ENCODE measurements around the gene DPH2. TPM values are rescaled to one million over a fixed set of nuclear protein-coding genes. Genes with fewer than 3 reads are reported as not detected.

DPH2 gene
- total and polyA plus RNA-seq, 7 experiments from 2014 or later, result 21.3 to 40.9 (median 29.4) TPM

GRCh38 chr1:44012404-44012803 lies 42.6 kb downstream of the DPH2 start:
- ChIA-PET CTCF (interaction anchor here (0.6 kb wide), 1 partner anchor 23 kb away, joined by 3 read pairs; no protein-coding TSS in a partner anchor), POLR2A (no interaction called here)
- Mint-ChIP-seq H3K27ac (peak overlapping the region in 2 of 9 donors; percentile 51 to 82), H3K36me3 (no peaks in the 10 kb centered on the region), H3K4me1 (peaks cover 0 to 20% (median 8%) of the 10 kb centered on the region in 7 donors), H3K9me3 (no peaks in the 10 kb centered on the region), H3K27me3 (peaks cover 0 to 5% (median 0%) of the 10 kb centered on the region in 5 donors), H3K4me3 (no peak overlapping the region)
- H3K4me1 ChIP-seq (ENCODE audit: control insufficient read depth in 2 of 2, insufficient read depth in 2 of 2, low read length in 2 of 2), result no peaks in the 10 kb centered on the region
- ATAC-seq (no peak), DNase-seq (no peak)
- no peak overlapping the region for H3K4me3 ChIP-seq (ENCODE audit: low read length)
- no peak overlapping the region for H3K27ac ChIP-seq (ENCODE audit: low read depth, low read length)
- H3K9me3 ChIP-seq (ENCODE audit: control insufficient read depth in 2 of 3, low read length in 3 of 3), result no peaks in the 10 kb centered on the region
- intact Hi-C loops (cut with micrococcal nuclease), result no loop called here
- no peaks in the 10 kb centered on the region for H3K36me3 ChIP-seq (ENCODE audit: control insufficient read depth in 2 of 3, insufficient read depth in 3 of 3, low read length in 3 of 3)
- no peaks in the 10 kb centered on the region for H3K27me3 ChIP-seq (ENCODE audit: control insufficient read depth in 2 of 2, insufficient read depth in 2 of 2, low read length in 2 of 2)

- ATAC-seq (peak; percentile 22), DNase-seq (peak in 1 of 9 donors; percentile 21)
- intact Hi-C loops (cut with micrococcal nuclease), result no loop called here
- Mint-ChIP-seq H3K4me1 (peaks cover 0 to 20% (median 8%) of the 10 kb centered on the region in 7 donors), H3K36me3 (no peaks in the 10 kb centered on the region), H3K4me3 (no peak overlapping the region), H3K27me3 (peaks cover 0 to 5% (median 0%) of the 10 kb centered on the region in 5 donors), H3K27ac (peak overlapping the region in 2 of 9 donors; percentile 51 to 82), H3K9me3 (no peaks in the 10 kb centered on the region)
- H3K9me3 ChIP-seq (ENCODE audit: control insufficient read depth in 2 of 3, low read length in 3 of 3), result no peaks in the 10 kb centered on the region
- no peaks in the 10 kb centered on the region for H3K4me1 ChIP-seq (ENCODE audit: control insufficient read depth in 2 of 2, insufficient read depth in 2 of 2, low read length in 2 of 2)
- ChIA-PET POLR2A (no interaction called here), CTCF (interaction anchor here (0.6 to 0.9 kb wide), 2 partner anchors 22 to 34 kb away, joined by 3 read pairs; no protein-coding TSS in a partner anchor)
- H3K27ac ChIP-seq (ENCODE audit: low read depth, low read length), result no peak overlapping the region
- H3K27me3 ChIP-seq (ENCODE audit: control insufficient read depth in 2 of 2, insufficient read depth in 2 of 2, low read length in 2 of 2), result no peaks in the 10 kb centered on the region
- H3K36me3 ChIP-seq (ENCODE audit: control insufficient read depth in 2 of 3, insufficient read depth in 3 of 3, low read length in 3 of 3), result no peaks in the 10 kb centered on the region
- no peak overlapping the region for H3K4me3 ChIP-seq (ENCODE audit: low read length)
These were observed 43.3 kb downstream of the DPH2 start for GRCh38 chr1:44012941-44013609.

- CTCF ChIA-PET, result interaction anchor here (0.7 to 0.9 kb wide), 2 partner anchors 20 to 33 kb away, joined by 3 read pairs; no protein-coding TSS in a partner anchor
- Mint-ChIP-seq H3K27me3 (peaks cover 0 to 5% (median 0%) of the 10 kb centered on the region in 5 donors), H3K4me1 (peaks cover 0 to 20% (median 8%) of the 10 kb centered on the region in 7 donors), H3K36me3 (no peaks in the 10 kb centered on the region), H3K9me3 (no peaks in the 10 kb centered on the region), H3K4me3 (no peak overlapping the region), H3K27ac (peak overlapping the region in 2 of 9 donors; percentile 12 to 37)
- DNase-seq (no peak), ATAC-seq (no peak)
- Histone ChIP-seq H3K27me3 (ENCODE audit: control insufficient read depth in 2 of 2, insufficient read depth in 2 of 2, low read length in 2 of 2) (no peaks in the 10 kb centered on the region), H3K4me3 (ENCODE audit: low read length) (no peak overlapping the region), H3K9me3 (ENCODE audit: control insufficient read depth in 2 of 3, low read length in 3 of 3) (no peaks in the 10 kb centered on the region), H3K4me1 (ENCODE audit: control insufficient read depth in 2 of 2, insufficient read depth in 2 of 2, low read length in 2 of 2) (no peaks in the 10 kb centered on the region), H3K36me3 (ENCODE audit: control insufficient read depth in 2 of 3, insufficient read depth in 3 of 3, low read length in 3 of 3) (no peaks in the 10 kb centered on the region), H3K27ac (ENCODE audit: low read depth, low read length) (no peak overlapping the region)
- intact Hi-C loops (cut with micrococcal nuclease), result no loop called here
- POLR2A ChIA-PET, result interaction anchor here (0.7 kb wide), 1 partner anchor 62 kb away, joined by 3 read pairs; no protein-coding TSS in a partner anchor
These were observed 44.1 kb downstream of the DPH2 start for GRCh38 chr1:44013949-44014348.

- no peak overlapping the region for H3K27ac Mint-ChIP-seq
- no peaks in the 10 kb centered on the region for H3K9me3 Mint-ChIP-seq
- no peak overlapping the region for H3K4me3 ChIP-seq (ENCODE audit: low read length)
- no peak overlapping the region for H3K27ac ChIP-seq (ENCODE audit: low read depth, low read length)
- no peaks in the 10 kb centered on the region for H3K36me3 Mint-ChIP-seq
- ATAC-seq (no peak), DNase-seq (no peak)
- intact Hi-C loops (cut with micrococcal nuclease), result no loop called here
- no peaks in the 10 kb centered on the region for H3K4me1 ChIP-seq (ENCODE audit: control insufficient read depth in 2 of 2, insufficient read depth in 2 of 2, low read length in 2 of 2)
- H3K4me1 Mint-ChIP-seq, result peaks cover 0 to 20% (median 8%) of the 10 kb centered on the region in 7 donors
- no peaks in the 10 kb centered on the region for H3K27me3 ChIP-seq (ENCODE audit: control insufficient read depth in 2 of 2, insufficient read depth in 2 of 2, low read length in 2 of 2)
- no peak overlapping the region for H3K4me3 Mint-ChIP-seq
- ChIA-PET POLR2A (no interaction called here), CTCF (interaction anchor here (0.7 kb wide), 1 partner anchor 19 kb away, joined by 3 read pairs; no protein-coding TSS in a partner anchor)
- no peaks in the 10 kb centered on the region for H3K9me3 ChIP-seq (ENCODE audit: control insufficient read depth in 2 of 3, low read length in 3 of 3)
- H3K27me3 Mint-ChIP-seq, result peaks cover 0 to 5% (median 0%) of the 10 kb centered on the region in 5 donors
- no peaks in the 10 kb centered on the region for H3K36me3 ChIP-seq (ENCODE audit: control insufficient read depth in 2 of 3, insufficient read depth in 3 of 3, low read length in 3 of 3)
These were observed 44.7 kb downstream of the DPH2 start for GRCh38 chr1:44014365-44015104.

GRCh38 chr1:44015206-44015605 lies 45.4 kb downstream of the DPH2 start:
- H3K36me3 Mint-ChIP-seq, result no peaks in the 10 kb centered on the region
- no peak for DNase-seq
- ChIA-PET POLR2A (no interaction called here), CTCF (interaction anchor here (1.1 kb wide), 1 partner anchor 80 kb away, joined by 3 read pairs; no protein-coding TSS in a partner anchor)
- H3K27ac Mint-ChIP-seq, result no peak overlapping the region
- Histone ChIP-seq H3K36me3 (ENCODE audit: control insufficient read depth in 2 of 3, insufficient read depth in 3 of 3, low read length in 3 of 3) (no peaks in the 10 kb centered on the region), H3K9me3 (ENCODE audit: control insufficient read depth in 2 of 3, low read length in 3 of 3) (no peaks in the 10 kb centered on the region), H3K4me1 (ENCODE audit: control insufficient read depth in 2 of 2, insufficient read depth in 2 of 2, low read length in 2 of 2) (no peaks in the 10 kb centered on the region), H3K27me3 (ENCODE audit: control insufficient read depth in 2 of 2, insufficient read depth in 2 of 2, low read length in 2 of 2) (no peaks in the 10 kb centered on the region), H3K27ac (ENCODE audit: low read depth, low read length) (no peak overlapping the region), H3K4me3 (ENCODE audit: low read length) (no peak overlapping the region)
- ATAC-seq, result no peak
- H3K4me1 Mint-ChIP-seq, result peaks cover 0 to 20% (median 8%) of the 10 kb centered on the region in 7 donors
- H3K27me3 Mint-ChIP-seq, result peaks cover 0 to 5% (median 0%) of the 10 kb centered on the region in 5 donors
- no peaks in the 10 kb centered on the region for H3K9me3 Mint-ChIP-seq
- intact Hi-C loops (cut with micrococcal nuclease), result no loop called here
- no peak overlapping the region for H3K4me3 Mint-ChIP-seq

DNA sequence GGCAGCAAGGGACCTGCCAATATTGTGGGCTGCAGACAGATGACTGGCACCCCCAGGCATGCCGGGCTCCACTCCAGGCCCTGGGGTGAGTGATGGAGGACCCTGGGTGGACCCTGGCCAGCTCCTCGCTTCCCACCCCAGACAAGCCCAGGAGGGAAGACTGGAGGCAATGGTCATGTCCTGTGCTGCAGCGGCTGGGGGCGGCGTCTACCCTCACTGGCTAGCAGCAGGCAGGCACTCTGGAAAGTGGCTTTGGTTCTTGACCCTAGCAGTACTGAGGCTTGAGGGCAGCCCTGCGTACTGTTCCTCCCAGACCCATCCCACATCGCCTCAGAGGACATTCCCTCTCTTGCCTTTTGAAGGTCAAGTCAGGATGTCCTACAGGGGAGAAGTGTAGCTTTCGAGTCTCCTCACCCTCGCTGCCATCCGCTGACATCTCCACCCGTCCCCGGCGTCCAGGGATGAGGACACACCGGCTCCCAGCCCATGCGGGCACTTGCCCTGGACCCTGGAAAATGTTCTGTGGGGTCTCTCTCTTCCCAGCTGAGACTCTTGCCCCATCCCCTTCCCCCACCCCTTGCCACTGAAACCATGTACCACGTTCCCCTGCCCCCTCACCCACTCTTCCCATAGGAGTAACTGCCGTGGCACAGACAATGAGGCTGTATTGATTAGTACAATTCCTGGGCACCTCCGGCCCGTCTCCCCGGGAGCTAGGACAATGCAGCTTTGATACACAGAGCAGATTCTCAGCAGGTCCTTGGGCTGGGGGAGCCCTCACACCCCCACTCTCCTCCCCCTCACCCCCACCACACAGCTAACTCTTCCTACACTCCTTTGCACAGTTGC lies 46.5 kb downstream of the DPH2 start:
- no peaks in the 10 kb centered on the region for H3K27me3 ChIP-seq (ENCODE audit: control insufficient read depth in 2 of 2, insufficient read depth in 2 of 2, low read length in 2 of 2)
- Mint-ChIP-seq H3K36me3 (no peaks in the 10 kb centered on the region), H3K4me1 (peaks cover 0 to 20% (median 8%) of the 10 kb centered on the region in 7 donors), H3K4me3 (no peak overlapping the region), H3K9me3 (no peaks in the 10 kb centered on the region), H3K27ac (no peak overlapping the region), H3K27me3 (peaks cover 0 to 5% (median 0%) of the 10 kb centered on the region in 5 donors)
- no peak for DNase-seq
- no peaks in the 10 kb centered on the region for H3K4me1 ChIP-seq (ENCODE audit: control insufficient read depth in 2 of 2, insufficient read depth in 2 of 2, low read length in 2 of 2)
- ChIA-PET POLR2A (no interaction called here), CTCF (interaction anchor here (1.1 kb wide), 1 partner anchor 81 kb away, joined by 3 read pairs; no protein-coding TSS in a partner anchor)
- H3K4me3 ChIP-seq (ENCODE audit: low read length), result no peak overlapping the region
- H3K9me3 ChIP-seq (ENCODE audit: control insufficient read depth in 2 of 3, low read length in 3 of 3), result no peaks in the 10 kb centered on the region
- no peak for ATAC-seq
- intact Hi-C loops (cut with micrococcal nuclease), result no loop called here
- H3K36me3 ChIP-seq (ENCODE audit: control insufficient read depth in 2 of 3, insufficient read depth in 3 of 3, low read length in 3 of 3), result no peaks in the 10 kb centered on the region
- H3K27ac ChIP-seq (ENCODE audit: low read depth, low read length), result no peak overlapping the region
